Uterus (tissue), 4 donors: Measurements from ENCODE around the gene KRTAP5-10. TPM values are rescaled to one million over a fixed set of nuclear protein-coding genes. Genes with fewer than 3 reads are reported as not detected.
"Not testable (repeated sequence)": the region's sequence is repeated elsewhere in the genome, so short reads cannot be mapped to it uniquely, and the experiment has no call there.

ENCODE experiments used
- DNase-seq, 2 donors: peaks; one replicate each; pipeline ENCODE4 v3.0.0-alpha.2; 2019 to 2020
- H3K27ac ChIP-seq, 2 donors: fragments of 200-600 bp; sonication (generic); 1 replicate in 1 of 2; 2 replicates in 1 of 2; pipeline ENCODE4 v1.5.1; 2016 to 2018
- H3K27me3 ChIP-seq, 2 donors: fragments of 200-600 bp; sonication (generic); one replicate each; pipeline ENCODE4 v1.5.1; 2018 to 2019; ENCODE audit warnings: control low read depth in 1 of 2
- H3K36me3 ChIP-seq, 2 donors: fragments of 200-600 bp; sonication (generic); one replicate each; pipeline ENCODE4 v1.5.1; 2019; ENCODE audit warnings: control low read depth in 1 of 2
- H3K4me1 ChIP-seq, 2 donors: fragments of 200-600 bp; sonication (generic); one replicate each; pipeline ENCODE4 v1.5.1; 2018 to 2019; ENCODE audit warnings: control low read depth in 1 of 2
- H3K4me3 ChIP-seq, 2 donors: fragments of 200-600 bp; sonication (generic); 1 replicate in 1 of 2; 2 replicates in 1 of 2; pipeline ENCODE4 v1.5.1; 2018 to 2019; ENCODE audit warnings: mild to moderate bottlenecking in 1 of 2
- H3K9me3 ChIP-seq, 2 donors: fragments of 200-600 bp; sonication (generic); one replicate each; pipeline ENCODE4 v1.5.1; 2019; ENCODE audit warnings: control low read depth in 1 of 2
- intact Hi-C: fragments of 100-400 bp; cut with DNase I; formaldehyde crosslinking; loops from one replicate; pipeline ENCODE4 v1.15.1; 2023; ENCODE audit warnings: low total_unique reads
- small RNA-seq: library from RNA; depleted of rRNA; stranded (forward); fragments of <200 nt; gene quantifications from one replicate; pipeline ENCODE3, GENCODE V24; 2016
- total RNA-seq, 4 donors: library from RNA; depleted of rRNA in 3 of 4; stranded (reverse); fragments of >200 nt in 3 of 4; gene quantifications; one replicate each; pipeline versions ENCODE4 v1.1.0 to v1.2.4, GENCODE V29; 2014 to 2023
- donor health status: DM: yes; HTN: yes; CAD: no.

KRTAP5-10 gene
- total RNA-seq, 4 donors from 2014 or later = 0.37 TPM; not detected in 3

DNA sequence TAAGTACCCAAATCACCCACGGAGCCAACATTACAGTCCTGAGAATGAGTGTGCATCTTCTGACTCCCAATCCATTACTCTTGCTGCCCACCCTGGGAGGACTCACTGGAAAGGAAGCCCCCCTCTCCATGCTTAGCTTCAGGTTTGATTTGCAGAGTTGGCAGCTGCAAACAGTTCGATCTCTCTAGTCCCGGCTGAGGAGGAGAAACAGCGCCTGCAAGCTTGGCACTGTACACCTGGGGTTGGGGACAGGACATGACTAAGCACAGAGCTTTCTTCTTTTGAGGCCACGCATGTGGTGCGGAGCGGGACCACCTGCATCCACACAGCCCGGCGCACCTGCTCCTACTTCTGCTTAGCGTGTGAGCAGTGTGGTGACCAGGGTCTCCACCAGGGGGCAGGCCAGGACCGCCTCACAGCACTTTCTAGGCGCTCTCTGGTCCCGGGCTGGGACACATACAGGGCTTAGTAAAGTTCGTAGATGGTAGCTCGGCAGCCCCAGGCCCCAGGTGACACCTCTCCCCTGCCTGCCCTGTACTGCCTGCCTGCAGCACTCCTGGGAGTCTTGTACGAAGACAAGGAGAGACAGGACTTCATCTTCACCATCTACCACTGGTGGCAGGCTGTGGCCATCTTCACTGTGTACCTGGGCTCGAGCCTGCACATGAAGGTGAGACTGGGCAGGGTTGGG, 39.6 kb downstream of the KRTAP5-10 start:
- H3K4me1 ChIP-seq, H3K27ac ChIP-seq, H3K4me3 ChIP-seq, DNase-seq, H3K36me3 ChIP-seq, intact Hi-C loops, H3K27me3 ChIP-seq, H3K9me3 ChIP-seq: not testable (repeated sequence)

DNA sequence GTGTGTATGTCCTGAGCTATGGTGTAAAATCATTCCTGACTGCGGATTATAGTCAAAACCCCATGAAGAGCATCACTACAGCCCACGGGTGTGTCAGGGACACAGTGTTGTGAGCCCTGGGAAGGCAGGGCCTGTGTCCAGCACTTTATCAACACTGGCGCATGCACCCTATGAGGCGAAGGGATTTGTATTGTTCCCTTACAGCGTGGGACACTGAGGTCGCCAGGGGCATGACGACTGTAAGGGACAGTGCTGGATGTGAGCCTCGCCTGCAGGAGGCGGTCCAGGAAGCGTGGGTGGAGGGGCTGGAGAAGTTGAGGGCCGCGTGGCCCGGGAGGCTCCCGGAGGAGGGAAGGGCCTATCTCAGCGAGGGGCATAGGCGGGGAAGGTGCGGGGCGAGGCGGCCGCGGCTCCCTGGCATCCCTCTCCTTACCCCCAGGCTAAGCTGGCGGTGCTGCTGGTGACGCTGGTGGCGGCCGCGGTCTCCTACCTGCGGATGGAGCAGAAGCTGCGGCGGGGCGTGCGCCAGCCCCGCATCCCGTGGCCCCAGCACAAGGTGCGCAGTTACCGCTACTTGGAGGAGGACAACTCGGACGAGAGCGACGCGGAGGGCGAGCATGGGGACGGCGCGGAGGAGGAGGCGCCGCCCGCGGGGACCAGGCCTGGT, 41.6 kb downstream of the KRTAP5-10 start:
- H3K9me3 ChIP-seq, H3K4me1 ChIP-seq, H3K4me3 ChIP-seq, H3K36me3 ChIP-seq, DNase-seq, H3K27ac ChIP-seq, intact Hi-C loops, H3K27me3 ChIP-seq: not testable (repeated sequence)

DNA sequence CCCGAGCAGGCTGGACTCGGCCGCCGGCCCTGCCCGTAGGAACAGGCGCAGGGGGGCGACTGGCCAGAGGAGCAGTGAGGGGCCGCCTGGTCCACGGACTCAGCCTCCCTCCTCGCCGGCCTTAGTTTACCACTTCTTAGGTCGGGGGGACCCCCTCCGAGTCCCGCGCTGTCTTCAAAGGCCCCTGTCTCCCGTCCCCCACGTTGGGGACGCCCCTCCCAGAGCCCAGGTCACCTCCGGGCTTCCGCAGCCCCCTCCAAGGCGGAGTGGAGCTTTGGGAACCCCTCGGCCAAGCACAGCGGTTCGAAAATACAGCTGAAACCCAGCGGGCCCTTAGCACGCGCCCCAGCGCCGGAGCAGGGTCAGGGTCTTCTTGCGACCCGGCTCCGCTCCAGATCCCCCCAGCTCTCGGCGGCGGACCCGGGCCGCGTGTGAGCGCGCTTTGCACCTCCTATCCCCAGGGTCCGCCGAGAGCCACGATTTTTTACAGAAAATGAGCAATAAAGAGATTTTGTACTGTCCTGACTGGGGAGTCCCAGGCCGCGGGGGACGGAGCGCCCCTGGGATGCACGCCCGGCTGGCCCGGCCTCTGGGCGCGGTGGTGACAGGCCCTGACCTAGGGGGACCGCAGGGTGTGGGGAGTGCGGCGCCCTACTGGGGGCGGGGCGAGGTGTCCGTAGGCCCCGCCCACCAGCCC, 42.3 kb downstream of the KRTAP5-10 start:
- H3K9me3 ChIP-seq, H3K27ac ChIP-seq, DNase-seq, H3K36me3 ChIP-seq, intact Hi-C loops, H3K4me3 ChIP-seq, H3K4me1 ChIP-seq, H3K27me3 ChIP-seq: not testable (repeated sequence)

DNA sequence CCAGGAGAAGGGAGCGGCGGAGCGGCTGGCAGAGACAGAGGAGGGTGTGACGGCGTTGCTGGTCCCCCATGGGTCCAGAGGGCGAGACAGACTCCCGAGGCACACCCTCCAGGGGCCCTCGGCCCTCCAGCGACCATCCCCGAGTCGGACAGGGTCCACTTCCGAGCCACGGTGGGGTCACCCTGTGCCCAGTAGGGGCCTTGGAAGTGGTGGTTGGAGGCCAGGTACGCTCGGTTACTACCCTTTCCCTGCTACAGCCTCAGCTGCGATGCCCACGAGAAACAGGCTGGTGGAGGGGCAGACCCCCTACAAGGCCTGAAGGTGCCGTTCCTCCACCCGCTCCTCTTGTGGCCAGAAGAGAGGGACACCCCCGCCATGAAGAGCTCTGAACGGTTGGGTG, 42.9 kb downstream of the KRTAP5-10 start:
- H3K27me3 ChIP-seq, intact Hi-C loops: not testable (repeated sequence)

DNA sequence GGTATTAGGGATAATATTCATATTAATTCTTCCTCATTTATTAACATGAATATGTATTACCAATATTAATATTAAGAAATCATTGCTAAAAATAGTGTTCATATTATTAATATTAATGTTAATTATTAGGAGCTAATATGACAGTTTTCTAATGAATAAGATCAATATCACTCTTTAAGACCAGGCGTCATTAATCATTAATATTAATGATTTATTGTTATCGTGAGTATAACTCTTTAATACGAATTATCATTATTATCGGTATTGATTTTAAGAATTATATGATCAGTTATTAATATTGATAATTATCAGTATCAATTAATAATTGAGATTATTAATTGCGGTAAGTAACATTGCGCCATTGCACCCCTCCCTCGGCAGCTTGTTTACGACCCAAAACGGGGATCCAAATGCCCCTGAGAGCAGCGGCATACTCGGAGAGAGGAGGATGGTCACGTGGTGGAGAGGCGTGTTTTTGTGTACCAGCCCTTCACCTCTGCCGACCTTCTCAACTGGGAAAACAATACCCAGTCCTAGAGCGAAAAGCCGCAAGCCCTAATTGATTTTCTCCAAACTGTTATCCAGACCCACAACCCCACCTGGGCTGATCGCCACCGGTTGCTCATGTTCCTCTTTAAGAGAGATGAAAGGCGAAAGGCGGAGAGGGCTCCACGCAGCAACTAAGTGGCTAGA, 46.0 kb downstream of the KRTAP5-10 start:
- H3K4me1 ChIP-seq, H3K36me3 ChIP-seq, H3K9me3 ChIP-seq, H3K27ac ChIP-seq, H3K27me3 ChIP-seq, DNase-seq, H3K4me3 ChIP-seq, intact Hi-C loops: not testable (repeated sequence)

More for the DNA sequence above, 42.9 kb downstream of the KRTAP5-10 start:
- not testable (repeated sequence) for H3K27ac ChIP-seq, H3K4me1 ChIP-seq, H3K9me3 ChIP-seq, DNase-seq, H3K4me3 ChIP-seq, H3K36me3 ChIP-seq

- DNase-seq, H3K4me3 ChIP-seq, H3K4me1 ChIP-seq, intact Hi-C loops, H3K27ac ChIP-seq, H3K36me3 ChIP-seq, H3K27me3 ChIP-seq, H3K9me3 ChIP-seq: not testable (repeated sequence)
These were observed 48.6 kb downstream of the KRTAP5-10 start for GRCh38 chr11:71613931-71614330.

DNA sequence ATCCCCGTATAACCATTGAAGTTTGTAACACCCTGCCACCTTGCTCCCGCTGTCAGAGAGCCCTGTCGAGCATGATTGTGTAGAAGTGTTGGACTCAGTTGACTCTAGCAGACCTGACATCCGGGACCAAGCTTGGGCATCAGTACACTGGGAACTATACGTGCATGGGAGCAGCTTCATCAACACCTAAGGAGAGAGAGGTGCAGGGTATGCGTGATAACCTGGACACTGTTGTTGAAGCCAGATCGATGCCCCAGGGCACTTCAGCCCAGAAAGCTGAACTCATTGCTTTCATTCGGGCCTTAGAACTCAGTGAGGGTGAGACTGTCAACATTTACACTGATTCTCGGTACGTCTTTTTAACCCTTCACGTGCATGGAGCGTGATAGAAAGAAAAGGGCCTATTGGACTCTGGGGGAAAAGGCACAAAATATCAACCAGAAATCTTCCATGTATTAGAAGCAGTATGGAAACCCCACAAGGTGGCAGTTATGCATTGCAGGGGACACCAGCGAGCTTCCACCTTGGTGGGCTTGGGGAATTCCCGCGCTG, 49.1 kb downstream of the KRTAP5-10 start:
- H3K27me3 ChIP-seq, H3K4me3 ChIP-seq, H3K4me1 ChIP-seq, H3K27ac ChIP-seq, intact Hi-C loops, H3K36me3 ChIP-seq, DNase-seq, H3K9me3 ChIP-seq: not testable (repeated sequence)

- H3K9me3 ChIP-seq, H3K36me3 ChIP-seq, DNase-seq, H3K27me3 ChIP-seq, H3K27ac ChIP-seq, intact Hi-C loops, H3K4me3 ChIP-seq, H3K4me1 ChIP-seq: not testable (repeated sequence)
These were observed 49.6 kb downstream of the KRTAP5-10 start for GRCh38 chr11:71615003-71615402.

Small RNAs within 50 kb of the gene (small RNA-seq; reads per million reads assigned to genes)
- gene AP000867.1 (not detected), gene KRTAP5-14P (not detected)

Other genes with a start within 250 kb of the KRTAP5-10 start
- 10 to 100 TPM in 3 of 4 donors, 1 to 10 TPM in 1; 7.1 to 24.1 (median 17.8) TPM for gene DHCR7, start 117.2 kb upstream of the KRTAP5-10 start, total RNA-seq
- 10 to 100 TPM; 20.0 to 73.0 (median 32.8) TPM for gene NADSYN1, start 112.4 kb upstream of the KRTAP5-10 start, total RNA-seq
- gene KRTAP5-7, start 38.3 kb upstream of the KRTAP5-10 start, total RNA-seq = under 1 TPM in 1 of 4 donors, not detected in 3; 0.95 TPM
- under 1 TPM in 1 of 4 donors, not detected in 3; 0.64 TPM for gene KRTAP5-8, start 27.5 kb upstream of the KRTAP5-10 start, total RNA-seq
- gene KRTAP5-9, start 17.1 kb upstream of the KRTAP5-10 start, total RNA-seq = not detected
- gene KRTAP5-11, start 17.3 kb downstream of the KRTAP5-10 start, total RNA-seq = not detected